NCI-H446 treated with DMSO at 0.1 percent for 48 hours (cell line): Measurements from ENCODE around the gene ITPK1.

Experiments used
- DNase-seq: peaks from one replicate; lab custom pipeline; 2025; lab: John Stamatoyannopoulos, UW

The ITPK1 gene

DNA sequence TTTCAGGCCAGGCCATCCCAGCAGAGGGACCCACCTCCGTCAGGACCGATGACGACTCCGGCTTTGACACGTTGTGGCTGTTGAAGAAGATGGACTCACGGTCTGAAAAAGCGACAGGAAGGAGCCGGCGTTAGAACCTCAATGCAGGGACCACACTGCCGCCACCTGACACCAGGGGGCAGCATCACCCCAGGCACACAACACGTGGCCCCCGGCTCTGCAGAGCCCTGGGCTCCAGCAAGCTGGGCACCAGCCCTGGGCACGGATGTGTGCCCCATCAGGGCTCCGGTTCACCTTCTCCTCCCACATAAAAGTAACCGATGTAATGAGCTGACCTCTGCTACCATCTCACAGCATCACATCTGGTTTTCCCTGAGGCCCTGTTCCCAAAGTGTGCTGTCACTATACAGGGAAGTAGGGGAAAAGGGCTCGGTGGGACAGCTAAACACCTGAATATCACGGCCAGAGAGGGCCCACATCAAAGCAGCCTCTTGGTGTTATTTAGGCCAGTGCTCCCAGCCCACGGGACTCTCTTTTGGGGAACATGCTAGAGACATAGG is 163.7 kb downstream of the ITPK1 start:
- DNase-seq: no peak

DNA sequence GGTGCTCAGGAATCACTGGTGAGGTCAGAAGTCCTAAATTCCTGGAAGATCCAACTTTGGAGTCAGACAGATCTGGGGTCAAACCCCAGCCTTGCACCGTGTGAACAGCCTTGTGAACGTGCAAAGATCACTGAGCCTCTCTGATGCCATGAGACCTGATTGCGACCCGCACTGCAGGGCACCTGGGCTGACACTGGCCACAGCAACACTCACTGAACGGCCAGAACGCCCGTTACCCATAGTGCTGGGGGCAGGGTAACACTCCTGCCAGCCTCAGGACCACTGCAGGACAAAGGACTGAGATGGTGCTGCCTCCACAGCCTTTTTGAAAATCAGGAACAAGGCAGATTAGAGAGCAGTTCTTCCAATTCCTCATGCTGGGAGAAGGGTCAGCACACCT is 164.5 kb downstream of the ITPK1 start:
- DNase-seq: no peak

DNA sequence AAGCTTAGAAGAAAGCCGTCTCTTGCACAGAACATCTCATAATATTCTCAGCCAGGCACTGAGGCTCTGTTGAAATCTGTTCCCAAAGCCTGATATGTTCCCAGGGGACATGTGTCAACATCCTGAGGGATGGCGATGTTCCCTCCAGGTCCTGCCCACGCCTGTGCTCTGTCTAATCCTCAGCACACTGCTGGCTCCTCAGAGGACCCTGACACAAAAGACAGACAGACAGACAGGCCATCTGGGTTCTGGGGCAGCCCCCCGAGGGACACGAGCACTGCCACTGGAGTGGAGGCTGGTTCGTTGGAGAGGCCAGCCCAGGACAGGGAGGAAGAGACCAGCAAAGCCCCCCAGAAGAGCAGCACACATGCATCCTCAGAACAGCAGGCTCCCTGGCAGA is 165.0 kb downstream of the ITPK1 start:
- no peak for DNase-seq

DNA sequence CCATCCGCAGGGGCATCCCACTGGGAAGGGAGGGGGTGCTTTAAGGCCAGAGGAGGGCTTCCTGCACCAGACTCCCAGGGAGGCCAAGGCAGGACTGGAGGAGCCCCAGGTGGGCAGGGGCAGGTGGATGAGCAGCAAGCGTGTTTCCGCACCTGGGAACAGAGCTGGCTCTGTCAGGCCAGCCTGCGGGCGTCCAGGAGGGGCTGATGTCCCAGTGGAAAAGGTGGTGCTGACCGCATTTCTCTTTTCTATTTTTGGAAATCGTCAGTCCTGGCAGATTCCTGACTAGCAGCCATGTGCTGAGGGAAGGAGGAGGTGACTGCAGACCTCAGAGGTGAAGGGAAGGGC is 165.6 kb downstream of the ITPK1 start:
- DNase-seq: no peak

DNA sequence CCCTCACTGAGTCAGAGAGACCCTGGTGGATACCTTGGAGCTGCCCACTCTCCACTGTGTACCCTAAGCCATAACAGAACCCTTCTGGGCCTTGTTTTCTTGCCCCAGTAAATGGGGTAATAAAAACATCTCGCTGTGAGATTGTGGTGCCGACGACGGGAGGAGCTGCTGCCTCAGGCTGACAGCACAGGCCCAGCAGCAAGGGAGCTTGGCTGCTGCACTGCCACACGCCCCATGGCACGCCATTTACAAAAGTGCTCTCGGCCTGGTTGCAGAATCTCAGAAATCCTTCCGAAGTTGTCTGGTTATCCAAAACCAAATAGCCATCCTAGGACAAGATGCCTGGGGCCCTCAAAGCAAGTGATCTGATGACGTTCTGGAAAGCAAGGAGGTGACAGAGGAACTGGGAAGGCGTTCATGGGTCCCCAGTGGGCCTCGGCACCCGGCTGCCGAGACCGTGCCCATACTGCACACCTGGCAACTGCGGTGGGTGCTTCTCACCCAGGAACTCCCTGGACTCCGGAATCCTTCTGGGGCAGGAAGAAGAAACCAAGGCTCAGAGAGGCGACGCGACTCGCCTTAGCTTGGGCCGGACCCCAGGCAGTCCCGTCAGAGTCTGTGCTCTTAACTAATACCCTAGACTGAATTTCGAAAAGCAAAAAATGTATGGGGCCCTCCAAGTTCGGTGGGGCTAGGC is 166.1 kb downstream of the ITPK1 start:
- DNase-seq: no peak

DNA sequence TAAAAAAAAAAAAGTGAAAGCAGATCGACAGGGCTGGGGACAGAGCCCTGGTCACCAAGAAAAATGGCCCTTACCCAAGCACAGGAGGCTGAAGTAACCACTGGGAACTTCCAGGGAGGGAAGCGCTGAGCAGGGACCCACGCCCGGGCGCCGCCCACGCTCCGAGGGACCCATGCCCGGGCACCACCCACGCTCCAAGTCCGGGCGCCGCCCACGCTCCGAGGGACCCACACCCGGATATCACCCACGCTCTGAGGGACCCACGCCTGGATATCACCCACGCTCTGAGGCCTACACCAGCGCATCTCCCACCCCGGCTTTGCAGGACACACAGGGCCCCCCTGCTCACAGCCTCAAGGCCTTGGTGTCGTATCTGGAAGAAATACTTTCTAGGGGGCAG is 167.1 kb downstream of the ITPK1 start:
- no peak for DNase-seq

DNA sequence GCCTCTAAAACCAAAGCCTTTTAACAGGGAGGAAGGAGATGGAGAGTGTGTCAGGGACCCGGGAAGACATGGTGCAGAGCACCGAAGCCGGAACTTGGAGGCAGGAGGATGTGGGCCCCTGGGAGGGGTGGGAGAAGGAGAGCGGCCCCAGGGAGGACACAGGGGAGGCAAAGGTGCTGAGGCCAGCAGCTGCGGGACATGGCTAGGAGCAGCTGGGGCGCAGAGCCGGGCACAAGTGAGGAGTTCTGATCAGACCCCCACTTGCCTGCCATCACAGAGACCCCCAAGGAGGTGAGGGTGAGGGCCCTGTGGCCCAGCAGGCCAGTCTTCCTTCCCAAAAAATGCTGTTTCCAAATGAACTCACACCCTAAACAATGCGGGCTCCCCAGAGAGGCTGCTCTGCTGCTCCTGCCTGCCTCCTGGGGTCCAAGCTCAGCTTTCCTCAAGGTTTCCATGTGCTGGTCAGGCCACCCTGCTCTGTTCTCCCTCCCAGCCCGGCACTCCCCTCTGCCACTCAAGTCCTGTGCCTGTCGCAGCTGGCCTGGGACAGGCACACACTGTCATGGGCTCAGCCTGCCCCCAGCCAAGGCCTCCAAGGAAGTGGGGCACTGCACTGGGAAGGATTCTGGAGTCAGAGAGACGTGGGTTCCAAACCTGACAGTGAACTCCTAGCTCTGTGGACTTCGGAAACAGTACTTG is 168.7 kb downstream of the ITPK1 start:
- DNase-seq: no peak

DNA sequence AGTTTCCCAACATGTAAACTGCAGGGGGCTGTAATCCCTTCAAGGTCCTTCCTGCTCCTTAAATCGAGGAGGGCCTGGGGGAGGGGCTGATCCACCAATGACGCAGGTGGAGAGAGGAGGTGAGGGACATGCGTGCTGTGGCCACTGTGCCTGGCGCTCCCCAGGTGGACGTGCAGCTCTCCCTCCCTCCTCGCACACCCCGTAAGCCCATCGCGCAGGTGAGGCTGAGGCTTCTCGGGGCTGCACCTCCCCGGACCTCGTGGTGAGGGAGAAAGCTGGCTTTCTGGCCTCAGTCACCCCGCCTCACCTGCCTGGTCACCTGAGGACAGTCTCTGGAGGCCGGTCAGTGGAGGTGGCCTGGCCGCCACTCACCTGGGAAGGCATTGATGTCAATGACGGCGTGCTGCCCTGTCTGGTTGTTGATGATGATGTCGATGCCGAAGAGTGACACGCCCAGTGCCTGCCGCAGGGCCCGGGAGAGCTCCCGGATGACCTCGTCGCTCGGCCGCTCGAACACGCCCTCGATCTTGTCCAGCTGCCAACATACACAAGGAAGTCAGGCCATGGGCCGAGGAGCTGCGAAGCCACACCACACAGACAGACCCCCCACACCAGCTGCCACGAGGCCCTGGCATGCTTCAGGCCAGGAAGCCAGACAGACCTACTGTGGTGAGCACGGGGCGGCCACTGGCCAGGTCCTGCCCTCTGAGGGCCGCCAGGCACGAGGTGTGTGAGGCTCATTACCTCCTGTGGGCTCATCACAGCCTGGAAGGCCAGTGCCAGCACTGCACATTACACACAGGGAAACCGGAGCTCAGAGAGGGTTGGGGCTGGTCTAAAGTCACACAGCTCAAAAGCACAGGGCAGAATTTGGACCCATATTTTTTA is 169.5 kb downstream of the ITPK1 start:
- no peak for DNase-seq

DNA sequence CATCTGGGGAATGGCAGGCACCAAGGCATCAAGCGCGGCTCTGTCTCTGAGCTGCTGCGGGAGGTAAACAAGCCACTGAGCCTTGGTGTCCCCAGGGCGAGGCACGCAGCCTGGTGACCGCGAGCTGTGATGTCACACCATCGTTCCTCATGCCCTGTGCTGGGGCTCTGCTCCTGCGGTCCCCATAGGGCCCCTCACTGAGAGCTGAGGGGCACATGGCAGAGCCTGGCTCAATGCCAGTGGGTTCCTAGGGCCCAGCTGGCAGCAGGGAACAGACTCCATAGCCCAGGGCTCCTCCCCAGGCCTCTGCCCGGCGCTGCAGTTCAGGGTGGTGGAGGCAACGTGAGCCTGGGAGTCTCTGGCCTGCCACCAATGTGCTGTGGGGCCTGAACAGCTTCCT is 170.2 kb downstream of the ITPK1 start:
- no peak for DNase-seq

DNA sequence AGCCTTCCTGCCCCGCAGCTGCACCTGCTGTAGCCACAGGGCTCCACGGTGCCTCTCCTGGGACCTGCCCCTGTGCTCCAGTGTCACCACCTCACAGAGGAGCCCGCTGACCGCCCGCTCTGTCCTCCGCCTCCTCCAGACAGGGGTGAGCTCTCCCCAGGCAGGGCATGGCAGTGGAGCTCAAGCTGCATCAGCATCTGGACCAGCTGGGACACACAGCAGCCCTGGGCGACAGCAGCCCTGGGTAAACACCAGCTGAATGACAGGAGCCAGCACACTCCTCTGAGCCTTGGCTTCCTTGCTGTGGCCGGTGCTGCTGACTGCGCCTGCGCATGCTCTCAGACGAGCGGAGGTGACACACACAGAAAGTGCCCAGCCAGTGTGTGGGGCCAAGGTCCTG is 170.7 kb downstream of the ITPK1 start:
- DNase-seq: no peak

DNA sequence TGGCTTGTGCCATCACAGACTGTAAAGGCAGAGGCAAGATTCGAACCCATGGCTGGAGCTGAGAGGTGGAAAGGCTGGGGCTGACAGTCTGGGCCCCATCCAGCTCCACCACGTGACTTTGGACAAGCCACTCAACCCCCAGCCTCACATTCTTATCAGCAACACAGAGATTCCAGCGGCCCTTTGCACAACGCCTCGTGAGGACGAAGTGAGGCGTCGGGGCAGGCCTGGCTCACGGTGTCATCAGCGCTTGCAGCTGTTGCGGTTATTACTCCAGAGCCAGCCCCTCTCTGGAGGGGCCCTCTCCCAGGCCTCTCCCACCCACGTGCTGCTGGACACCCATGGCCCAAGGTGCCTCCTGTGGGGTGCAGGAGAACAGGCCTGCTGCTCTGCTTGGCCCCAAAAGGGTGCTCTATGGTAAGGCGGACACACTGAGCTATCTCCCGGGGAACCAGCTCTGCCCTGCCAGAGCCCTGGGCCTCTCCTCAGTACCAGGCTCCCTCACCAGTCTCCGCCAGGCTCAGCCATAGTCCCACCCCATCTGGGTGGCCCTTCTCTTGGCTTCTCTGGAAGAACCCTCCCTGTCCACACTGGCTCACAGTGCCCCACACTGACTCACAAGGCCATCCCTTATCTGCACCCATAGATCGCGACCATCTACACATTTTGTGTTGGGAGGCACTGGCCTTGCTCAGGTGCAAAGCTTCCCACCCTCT is 171.7 kb downstream of the ITPK1 start:
- DNase-seq: no peak

DNA sequence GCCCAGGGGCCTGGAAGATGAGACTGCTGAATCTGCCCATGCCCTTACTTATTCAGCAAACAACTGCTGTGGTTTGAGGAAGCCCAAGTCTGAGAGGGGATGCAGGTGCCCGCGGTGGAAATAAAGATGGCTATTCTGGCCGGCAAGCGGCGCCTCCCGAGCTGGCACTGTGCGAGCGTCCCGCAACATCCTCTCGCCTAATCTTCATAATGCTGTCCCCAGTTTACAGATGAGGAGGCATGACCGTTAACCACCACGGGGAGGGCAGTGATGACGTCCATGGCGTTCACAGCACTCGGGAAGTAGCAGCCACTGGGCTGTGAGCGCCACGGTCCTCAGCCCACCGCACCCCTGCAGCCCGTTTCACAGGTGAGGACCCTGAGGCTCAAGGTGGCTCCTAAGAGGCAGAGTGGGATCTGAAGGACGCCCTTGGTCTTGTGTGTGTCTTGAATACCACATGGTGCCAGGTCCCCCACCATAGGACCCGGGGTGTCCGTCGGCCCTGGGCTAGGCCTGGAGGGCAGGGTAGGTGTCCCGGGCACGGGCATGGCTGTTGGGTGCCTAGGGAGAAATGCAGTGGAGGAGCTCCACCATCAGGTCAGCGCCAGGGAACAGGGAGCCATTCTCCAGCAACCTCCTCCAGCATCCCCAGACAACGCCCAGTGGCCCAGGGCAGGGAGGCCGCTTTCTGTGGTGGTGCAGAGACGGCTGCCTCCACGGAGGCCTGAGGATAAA is 172.6 kb downstream of the ITPK1 start:
- no peak for DNase-seq

DNA sequence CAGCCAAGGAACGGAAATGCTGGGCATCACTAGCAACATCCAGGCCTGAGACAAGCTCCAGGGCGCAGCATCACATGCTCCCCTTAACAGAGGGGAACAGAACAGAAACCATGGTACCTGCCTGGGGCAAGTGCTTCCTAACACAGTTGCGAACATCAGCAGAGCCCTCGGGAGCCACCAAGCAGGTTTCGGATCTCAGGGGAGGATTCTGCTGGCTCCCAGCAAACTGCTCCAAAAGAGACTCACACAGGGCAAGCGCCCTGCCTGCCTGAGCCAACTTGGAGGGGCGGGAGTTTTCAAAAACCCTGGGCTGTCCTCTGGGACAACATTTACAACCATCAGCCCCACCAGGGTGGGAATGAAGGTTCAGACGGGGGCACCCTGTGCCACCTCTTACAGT is 173.1 kb downstream of the ITPK1 start:
- DNase-seq: no peak

DNA sequence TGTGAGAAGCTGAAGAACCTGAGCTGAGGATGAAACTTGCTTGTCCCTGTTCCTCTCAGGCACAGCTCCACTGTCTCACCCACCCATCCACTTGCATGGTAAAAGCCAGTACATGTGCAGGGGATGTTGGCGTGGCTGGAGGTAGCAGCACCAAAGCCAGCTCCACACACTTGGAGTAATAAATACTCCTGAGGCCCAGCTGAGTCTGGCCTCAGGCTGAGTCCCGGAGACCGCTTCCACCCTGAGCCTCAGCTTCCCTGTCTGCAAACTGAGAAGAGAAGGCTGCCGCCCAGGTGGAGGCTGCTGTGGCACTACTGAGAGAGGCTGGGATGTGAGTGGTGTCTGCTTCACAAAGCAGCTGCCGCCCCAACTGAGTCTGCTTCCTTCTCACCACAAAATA is 173.6 kb downstream of the ITPK1 start:
- DNase-seq: no peak

DNA sequence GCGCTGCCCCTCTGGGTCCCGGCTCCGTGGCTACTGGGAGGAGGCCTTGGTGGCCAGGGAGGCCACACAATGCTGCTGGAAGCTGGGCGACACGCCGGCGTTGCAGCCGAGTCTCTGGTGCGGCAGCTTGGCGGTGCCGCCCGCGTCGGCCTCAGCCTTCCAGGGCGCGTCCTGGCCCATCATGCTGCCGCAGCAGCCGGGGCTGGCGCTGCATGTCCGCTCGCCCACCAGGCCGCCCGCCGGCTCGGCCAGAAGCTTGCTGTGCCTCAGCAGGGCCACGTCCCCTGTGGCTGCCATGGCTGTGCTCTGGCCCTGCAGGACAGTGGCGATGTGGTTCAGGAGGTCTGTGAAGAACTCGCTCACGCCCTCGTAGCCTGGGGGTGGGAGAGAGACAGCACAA is 174.2 kb downstream of the ITPK1 start:
- DNase-seq: no peak

DNA sequence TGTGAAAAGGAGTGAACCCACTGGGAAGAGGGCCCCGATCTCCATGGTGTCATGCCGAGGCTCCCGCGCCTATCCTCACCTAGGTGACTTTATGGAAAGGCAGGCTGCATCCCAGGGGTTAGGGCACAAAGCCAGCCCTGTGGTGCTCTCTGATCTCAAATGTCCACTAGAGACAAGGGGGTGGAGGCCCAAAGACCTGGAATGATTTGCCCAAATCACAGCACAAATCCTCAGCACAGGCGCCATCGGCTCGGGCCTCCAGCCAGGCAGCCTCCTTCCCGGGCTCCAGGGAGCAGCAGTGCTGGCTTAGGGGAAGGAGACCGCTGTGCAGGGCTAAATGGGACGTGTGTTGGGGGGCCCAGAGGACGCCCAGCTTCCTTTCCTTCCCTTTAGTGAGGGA is 175.2 kb downstream of the ITPK1 start:
- DNase-seq: no peak

DNA sequence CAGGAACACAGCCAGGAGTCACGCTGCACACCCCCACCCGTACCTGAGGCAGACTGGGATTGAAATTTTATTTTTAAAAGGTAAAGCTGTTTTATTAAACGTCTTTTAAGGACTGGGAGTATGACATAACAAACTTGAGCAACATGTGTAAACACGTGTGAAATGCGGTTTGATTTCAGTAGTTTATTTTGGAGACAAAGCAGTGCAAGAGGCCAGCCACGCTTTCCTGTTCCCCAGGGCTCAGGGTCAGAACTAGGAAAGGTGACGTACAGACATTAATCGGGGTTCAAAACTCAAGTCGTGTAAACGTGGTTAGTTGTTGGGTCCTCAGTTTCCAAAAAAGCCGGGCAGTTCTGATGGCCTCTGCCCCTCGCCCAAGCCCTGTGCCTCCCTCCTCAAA is 176.0 kb downstream of the ITPK1 start:
- no peak for DNase-seq

DNA sequence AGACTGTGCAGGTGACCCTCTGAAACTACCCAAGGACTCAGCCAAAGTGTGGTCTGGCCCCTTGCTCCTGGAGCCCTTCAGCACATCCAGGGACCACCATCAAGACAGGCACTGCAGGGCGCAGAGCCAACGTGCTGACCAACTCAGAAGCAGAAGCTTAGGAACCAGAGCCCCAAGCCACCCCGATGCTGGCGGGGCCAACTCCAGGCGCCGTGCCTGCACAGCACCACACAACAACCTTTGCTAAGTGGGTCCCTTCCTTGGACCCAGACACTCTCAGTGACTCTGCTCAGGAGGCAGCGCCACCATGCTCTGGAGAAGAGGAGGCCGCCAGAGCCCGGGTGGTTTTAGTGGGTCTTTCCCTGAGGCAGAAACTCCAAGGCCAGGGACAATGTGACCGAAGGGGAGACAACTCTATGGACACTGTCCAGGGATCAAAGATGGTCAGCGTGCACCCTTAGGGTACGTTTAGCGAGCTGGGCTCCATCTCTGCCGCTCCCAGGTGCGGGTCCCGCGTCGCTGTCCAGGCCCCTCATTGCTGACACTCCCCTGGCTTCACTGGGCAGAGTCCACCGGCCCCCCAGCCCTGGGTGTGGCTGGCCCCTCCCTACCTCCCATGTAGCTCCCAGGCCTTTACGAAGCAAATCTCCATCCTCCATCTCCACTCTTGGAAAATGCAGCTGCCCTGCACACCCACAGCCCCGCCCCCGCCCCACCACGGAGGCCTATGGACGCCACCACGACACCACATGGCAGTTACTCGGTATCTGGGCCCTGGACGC is 176.6 kb downstream of the ITPK1 start:
- DNase-seq: no peak

DNA sequence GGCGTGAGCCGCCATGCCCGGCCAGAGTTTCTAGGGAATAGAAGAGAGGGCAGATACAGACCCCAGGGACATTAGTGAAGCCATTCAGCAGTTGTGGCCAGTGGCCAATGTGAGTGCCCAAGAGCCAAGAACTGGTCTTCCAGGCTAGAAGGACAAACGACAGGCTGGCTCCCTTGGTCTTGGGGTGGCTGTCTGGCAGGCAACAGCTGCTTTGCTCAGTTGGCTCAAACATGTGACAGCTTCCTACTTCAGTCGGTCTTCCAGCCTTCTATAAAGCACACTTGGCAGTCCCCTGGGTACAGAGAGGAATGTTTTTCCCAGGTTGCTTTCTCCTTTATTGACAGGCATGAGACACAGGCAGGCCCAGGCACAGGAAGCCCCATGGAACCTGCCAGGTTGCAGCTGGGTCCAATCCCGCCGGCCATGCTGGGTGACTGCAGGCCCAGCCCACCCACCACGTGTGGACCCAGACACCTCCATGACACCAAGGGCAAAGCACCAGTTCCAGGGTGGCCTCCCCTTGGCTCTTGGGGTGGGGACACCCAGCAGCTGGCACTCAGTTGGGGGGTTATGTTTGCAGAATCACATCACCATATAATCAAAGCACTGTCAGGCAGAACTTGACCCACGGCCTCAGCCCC is 177.4 kb downstream of the ITPK1 start:
- DNase-seq: no peak
